ENCODE data around the gene LRPAP1.

DNA sequence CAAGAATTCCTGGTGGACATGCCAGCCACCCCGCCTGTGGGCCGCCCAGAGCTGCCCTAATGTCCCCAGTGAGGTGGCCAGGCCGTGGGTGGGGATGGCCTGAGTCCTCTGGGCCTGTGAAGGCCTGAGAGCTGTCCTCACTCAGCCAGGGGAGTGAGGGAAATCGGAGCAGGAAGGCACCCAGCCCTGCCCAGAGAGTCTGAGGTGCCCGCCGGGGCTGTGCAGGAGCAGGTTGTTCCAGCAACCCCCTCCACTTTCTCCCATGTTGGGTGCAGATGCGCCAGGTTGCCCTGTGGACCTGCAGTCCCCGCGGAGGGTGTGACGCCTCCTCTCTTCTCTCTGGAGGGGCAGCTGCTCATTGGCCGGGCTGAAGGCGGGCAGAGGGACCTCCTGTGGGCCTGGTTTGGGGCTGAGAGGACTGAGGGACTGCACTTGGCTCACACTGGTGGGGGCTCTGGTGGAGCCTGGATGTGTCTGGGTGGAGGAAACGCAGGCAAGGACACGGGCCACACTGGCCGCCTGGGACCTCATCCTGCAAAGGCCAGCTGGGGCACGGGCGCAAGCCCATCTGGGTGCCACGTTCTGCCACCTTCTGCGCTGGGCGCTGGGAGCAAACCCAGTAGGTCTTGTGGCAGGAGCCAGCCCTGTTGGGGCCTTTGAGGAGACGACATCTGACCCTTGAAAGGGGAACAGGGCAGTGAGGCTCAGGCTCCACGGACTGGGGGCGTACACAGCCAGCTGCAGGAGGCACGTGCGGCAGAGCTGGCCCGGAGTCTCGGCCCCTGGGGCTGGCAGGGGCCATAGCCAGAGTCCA is 55.1 kb downstream of the LRPAP1 start:
- TF ChIP-seq, protein P1, sequence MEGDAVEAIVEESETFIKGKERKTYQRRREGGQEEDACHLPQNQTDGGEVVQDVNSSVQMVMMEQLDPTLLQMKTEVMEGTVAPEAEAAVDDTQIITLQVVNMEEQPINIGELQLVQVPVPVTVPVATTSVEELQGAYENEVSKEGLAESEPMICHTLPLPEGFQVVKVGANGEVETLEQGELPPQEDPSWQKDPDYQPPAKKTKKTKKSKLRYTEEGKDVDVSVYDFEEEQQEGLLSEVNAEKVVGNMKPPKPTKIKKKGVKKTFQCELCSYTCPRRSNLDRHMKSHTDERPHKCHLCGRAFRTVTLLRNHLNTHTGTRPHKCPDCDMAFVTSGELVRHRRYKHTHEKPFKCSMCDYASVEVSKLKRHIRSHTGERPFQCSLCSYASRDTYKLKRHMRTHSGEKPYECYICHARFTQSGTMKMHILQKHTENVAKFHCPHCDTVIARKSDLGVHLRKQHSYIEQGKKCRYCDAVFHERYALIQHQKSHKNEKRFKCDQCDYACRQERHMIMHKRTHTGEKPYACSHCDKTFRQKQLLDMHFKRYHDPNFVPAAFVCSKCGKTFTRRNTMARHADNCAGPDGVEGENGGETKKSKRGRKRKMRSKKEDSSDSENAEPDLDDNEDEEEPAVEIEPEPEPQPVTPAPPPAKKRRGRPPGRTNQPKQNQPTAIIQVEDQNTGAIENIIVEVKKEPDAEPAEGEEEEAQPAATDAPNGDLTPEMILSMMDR (conservative IDR thresholded peaks at IDR 0.05; ENCODE audit: low read length): no peak
- TF ChIP-seq EZH2phosphoT487 (IDR thresholded peaks at IDR 0.05; ENCODE audit: borderline replicate concordance): no peak
